Measurements from ENCODE around the gene BEND3.

- TF ChIP-seq CTCF (IDR thresholded peaks at IDR 0.05; ENCODE audit: low read length) (no peak), EZH2phosphoT487 (IDR thresholded peaks at IDR 0.05; ENCODE audit: low read length) (no peak), EZH2 (optimal IDR thresholded peaks at IDR 0.05; ENCODE audit: low read depth, low read length) (no peak)
These were observed 39.5 kb upstream of the BEND3 start for GRCh38 chr6:107154801-107155160.

Measured in MM.1S (cell line).